Activated CD4-positive, alpha-beta T cell treated with anti-CD3 and anti-CD28 coated beads, Interleukin-2, amount 50 U/mL, for 1 hour (primary cell): ENCODE data around the gene ZNF780B.
A peak's percentile ranks its signal among the peaks of the same experiment; 100 is the strongest.
"Not testable (repeated sequence)": the region's sequence is repeated elsewhere in the genome, so short reads cannot be mapped to it uniquely, and the experiment has no call there.

ENCODE experiments used
- DNase-seq: peaks from one replicate; pipeline ENCODE4 v3.0.0-alpha.2; 2020

Gene ZNF780B

DNA sequence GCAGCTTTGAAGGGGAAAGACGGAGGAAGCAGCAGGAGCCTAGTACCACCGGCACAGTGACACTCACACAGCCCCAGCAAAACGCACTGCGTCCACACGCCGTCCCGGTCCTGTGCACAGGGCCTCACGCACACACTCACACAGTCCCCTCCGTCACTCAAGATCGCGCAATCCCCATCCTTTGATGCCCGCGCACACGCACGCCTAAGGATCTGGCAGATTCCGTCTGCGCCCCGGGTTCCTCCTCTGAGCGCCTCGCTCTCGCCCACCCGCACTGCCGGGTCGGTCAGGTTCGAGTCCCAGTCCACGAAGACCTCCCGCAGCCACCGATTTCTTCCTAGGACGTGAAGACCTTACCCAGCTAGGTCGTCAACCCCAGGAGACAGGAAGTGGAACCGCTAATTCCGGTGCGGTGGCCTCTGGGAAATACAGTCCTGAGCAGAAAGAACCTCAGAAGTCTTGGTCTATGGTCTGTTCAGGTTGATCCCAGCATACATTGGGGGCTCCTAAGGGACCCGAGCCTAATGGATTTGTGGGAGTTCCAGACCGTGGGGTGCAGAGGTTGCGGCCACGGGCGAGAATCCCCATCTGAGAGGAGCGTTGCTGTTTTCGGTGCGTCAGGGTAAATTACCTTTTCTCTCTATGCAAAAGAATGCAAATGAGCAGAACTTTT lies at the start of gene ZNF780B:
Gene ZNF780B (minus strand): TSS at position 400 of the 673 bp plus-strand sequence. CDS start 5,899 bp downstream, outside the sequence.
- DNase-seq: peak; percentile 51

- no peak for DNase-seq
Observed at GRCh38 chr19:40104754-40105153, 48.7 kb upstream of the ZNF780B start.

- DNase-seq: no peak
Observed at GRCh38 chr19:40103600-40103999, 47.6 kb upstream of the ZNF780B start.

DNA sequence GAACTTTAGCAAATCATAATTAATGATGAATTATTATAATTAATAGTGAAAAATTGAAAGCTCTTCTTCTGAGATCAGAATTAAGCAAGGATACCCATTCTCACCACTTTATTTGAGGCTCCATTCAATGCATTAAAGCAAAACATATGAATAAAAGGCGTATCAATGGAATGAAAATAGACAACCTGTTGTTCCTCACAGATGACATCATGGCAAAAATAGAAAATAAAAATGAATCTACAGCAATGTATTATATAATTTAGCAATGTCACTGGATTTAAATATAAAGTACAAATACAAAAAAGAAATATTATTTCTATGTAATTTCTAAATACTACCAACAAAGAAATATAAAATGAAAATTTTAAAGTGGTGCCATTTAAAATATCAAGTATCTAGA lies 45.8 kb upstream of the ZNF780B start:
- no peak for DNase-seq

DNA sequence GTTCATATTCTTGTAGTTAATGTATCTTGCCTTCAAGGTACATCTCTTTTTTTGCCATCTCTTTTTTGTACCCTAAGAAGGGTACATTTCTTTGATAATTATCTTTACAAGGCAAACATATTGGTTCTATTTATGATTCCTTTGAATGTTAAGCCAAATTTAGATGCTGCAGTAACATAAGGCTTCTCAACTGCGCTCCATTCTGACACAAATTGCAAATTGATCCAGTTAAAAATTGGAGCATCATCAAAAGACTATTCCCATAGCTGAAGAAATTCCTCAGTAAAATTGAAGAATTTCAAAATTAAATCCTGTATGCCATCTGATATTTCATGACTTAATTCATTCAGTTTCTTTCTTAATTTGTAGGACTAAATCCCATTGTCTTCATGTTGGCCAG lies 37.4 kb upstream of the ZNF780B start:
- DNase-seq: no peak

- no peak for DNase-seq
Observed at GRCh38 chr19:40091205-40092129, 35.4 kb upstream of the ZNF780B start.

GRCh38 chr19:40090241-40091204 lies 34.5 kb upstream of the ZNF780B start, which contains the start of gene ZNF780A:
ZNF780A (minus strand) TSS chr19:40090943; CDS start chr19:40084753, 6,190 bp downstream.
- peak; percentile 68 for DNase-seq

DNA sequence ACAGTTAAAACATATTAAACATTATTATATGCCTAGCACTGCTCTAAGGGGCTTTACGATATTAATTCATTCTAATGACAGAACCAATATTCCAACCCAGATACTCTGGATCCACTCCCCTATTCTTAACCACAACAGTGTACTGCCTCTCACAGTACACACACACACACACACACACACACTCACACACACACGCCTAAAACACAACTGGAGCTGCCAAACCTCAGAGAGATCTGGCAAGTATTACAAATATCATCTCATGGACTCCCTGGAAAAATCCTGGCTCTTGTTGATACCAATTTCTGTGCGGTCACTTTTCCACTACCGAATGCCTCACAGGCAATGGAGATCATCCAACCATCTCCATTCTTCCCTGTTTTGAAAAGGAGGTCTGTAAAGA lies 33.4 kb upstream of the ZNF780B start:
- no peak for DNase-seq

- DNase-seq: no peak
Observed at GRCh38 chr19:40088299-40089047, 32.4 kb upstream of the ZNF780B start.

DNA sequence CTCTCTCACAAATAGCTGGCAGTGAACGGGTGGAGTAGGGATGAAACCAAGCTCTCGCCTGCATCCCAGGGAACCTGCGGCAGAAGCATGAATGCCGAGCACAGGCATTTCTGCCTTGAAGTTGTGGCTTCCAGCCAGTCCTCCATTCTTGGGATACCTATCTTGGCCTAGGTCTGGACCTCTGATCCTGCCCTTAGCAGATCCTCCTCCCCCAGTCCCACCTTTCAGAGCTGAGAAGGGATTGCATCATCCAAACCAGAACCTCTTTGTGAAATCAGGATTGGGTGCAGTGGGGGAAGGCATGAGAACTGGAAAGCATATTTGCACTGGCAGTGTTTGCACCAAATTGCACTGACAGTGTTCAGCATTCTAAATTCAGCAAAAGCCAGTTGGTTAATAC lies 28.9 kb upstream of the ZNF780B start:
- no peak for DNase-seq

- DNase-seq: no peak
Observed at GRCh38 chr19:40081411-40081810, 25.4 kb upstream of the ZNF780B start.

GRCh38 chr19:40080289-40080688 lies 24.3 kb upstream of the ZNF780B start:
- no peak for DNase-seq

DNA sequence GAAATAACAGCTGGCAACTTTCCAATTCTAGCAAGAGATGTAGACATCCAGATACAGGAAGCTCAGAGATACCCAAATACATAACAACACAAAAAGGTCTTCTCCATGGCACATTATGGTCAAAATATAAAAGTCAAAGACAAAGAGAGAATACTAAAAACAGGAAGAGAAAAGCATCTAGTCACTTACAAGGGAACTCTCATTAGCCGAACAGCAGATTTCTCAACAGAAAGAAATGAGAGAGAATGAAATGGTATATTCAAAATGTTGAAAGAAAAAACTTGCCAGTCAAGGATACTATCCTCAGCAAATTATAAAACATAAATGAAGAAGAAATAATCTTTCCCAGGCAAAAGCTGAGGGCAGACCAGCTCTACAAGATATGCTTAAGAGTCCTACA lies 22.3 kb upstream of the ZNF780B start:
- no peak for DNase-seq

DNA sequence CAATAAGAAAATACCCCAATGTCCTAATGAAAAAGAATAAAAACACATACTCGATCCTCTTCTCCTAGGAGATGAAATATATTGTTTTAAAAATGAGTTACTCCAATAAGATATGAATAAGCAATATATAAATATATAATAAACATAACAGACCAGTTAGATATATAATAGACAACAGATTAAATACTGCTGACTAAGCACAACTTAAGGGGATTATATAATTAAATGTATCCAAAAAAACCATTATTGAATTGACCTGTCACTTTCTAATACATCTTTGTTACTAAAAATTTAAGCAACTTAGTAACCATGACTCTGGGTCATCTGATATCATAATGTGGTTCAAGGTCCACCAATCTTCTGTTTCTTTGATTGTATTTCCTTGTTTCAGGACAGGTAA lies 14.0 kb upstream of the ZNF780B start:
- DNase-seq: no peak

DNA sequence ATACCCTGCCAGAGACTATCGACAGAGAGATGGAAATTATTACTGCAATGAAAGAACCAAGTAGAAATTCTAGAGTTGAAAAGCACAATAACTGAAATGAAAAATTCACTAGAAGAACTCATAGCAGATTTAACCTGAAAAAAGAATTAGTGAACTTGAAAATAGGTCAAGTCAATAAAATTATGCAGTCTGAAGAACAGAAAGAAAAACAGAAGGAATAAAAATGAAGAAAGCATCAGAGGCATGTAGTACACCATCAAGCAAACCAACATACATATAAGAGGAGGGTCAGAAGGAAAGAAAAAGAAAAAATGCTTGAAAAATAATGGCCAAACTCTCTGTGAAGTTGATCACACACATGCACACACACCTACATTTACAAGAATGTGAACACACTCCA lies 3.6 kb upstream of the ZNF780B start:
- no peak for DNase-seq

- DNase-seq: no peak
Observed at GRCh38 chr19:40057166-40057565, 1.1 kb upstream of the ZNF780B start.

- no peak for DNase-seq
Observed at GRCh38 chr19:40056505-40056904, 474 bp upstream of the ZNF780B start.

- DNase-seq: no peak
Observed at GRCh38 chr19:40055049-40055448, 982 bp downstream of the ZNF780B start.

GRCh38 chr19:40054632-40055031 lies 1.4 kb downstream of the ZNF780B start:
- DNase-seq: no peak

GRCh38 chr19:40053491-40053890 lies 2.5 kb downstream of the ZNF780B start:
- DNase-seq: no peak

GRCh38 chr19:40041718-40042117 lies 14.3 kb downstream of the ZNF780B start:
- DNase-seq: not testable (repeated sequence)

DNA sequence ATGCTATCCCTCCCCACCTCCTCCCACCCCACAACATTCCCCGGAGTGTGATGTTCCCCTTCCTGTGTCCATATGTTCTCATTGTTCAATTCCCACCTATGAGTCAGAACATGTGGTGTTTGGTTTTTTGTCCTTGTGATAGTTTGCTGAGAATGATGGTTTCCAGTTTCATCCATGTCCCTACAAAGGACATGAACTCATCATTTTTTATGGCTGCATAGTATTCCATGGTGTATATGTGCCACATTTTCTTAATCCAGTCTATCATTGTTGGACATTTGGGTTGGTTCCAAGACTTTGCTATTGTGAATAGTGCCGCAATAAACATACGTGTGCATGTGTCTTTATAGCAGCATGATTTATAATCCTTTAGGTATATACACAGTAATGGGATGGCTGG lies 18.0 kb downstream of the ZNF780B start:
- not testable (repeated sequence) for DNase-seq
